Smooth muscle cell of the brain vasculature (primary cell): ENCODE results near the gene CIAO3.

Experiments used
- DNase-seq: peaks from one replicate; pipeline ENCODE4 v3.0.0-alpha.2; 2012; ENCODE audit warnings: low read depth, low spot score

CIAO3 gene

GRCh38 chr16:740764-741505, at the start of gene CIAO3:
Gene CIAO3 (minus strand): TSS chr16:740997. CDS start chr16:740985, 12 bp downstream.
- DNase-seq, result peak; percentile 69

GRCh38 chr16:790086-790485, 49.3 kb upstream of the CIAO3 start:
- no peak for DNase-seq

GRCh38 chr16:789191-789850, 48.5 kb upstream of the CIAO3 start:
- DNase-seq, result no peak

- DNase-seq, result peak; percentile 67
Measured at GRCh38 chr16:788399-789126, 47.8 kb upstream of the CIAO3 start, which contains the start of gene CHTF18. Gene CHTF18 (plus strand): TSS chr16:788620. CDS start chr16:788685, 65 bp downstream.

GRCh38 chr16:787978-788398, 47.2 kb upstream of the CIAO3 start, which contains the start of gene RPUSD1:
Gene RPUSD1 (minus strand): TSS chr16:788381. CDS start chr16:787737, 644 bp downstream.
- no peak for DNase-seq

GRCh38 chr16:787321-787966, 46.6 kb upstream of the CIAO3 start:
- DNase-seq, result no peak

GRCh38 chr16:785563-786535, 45.1 kb upstream of the CIAO3 start:
- DNase-seq, result no peak

GRCh38 chr16:784431-784830, 43.6 kb upstream of the CIAO3 start:
- no peak for DNase-seq

- DNase-seq, result no peak
Measured at GRCh38 chr16:783404-784161, 42.8 kb upstream of the CIAO3 start.

GRCh38 chr16:782766-783403, 42.1 kb upstream of the CIAO3 start:
- no peak for DNase-seq

- no peak for DNase-seq
Measured at GRCh38 chr16:782258-782657, 41.5 kb upstream of the CIAO3 start.

- DNase-seq, result no peak
Measured at GRCh38 chr16:781346-782010, 40.7 kb upstream of the CIAO3 start.

GRCh38 chr16:780296-780695, 39.5 kb upstream of the CIAO3 start:
- no peak for DNase-seq

- DNase-seq, result no peak
Measured at GRCh38 chr16:779561-779960, 38.8 kb upstream of the CIAO3 start.

- no peak for DNase-seq
Measured at GRCh38 chr16:778909-779527, 38.2 kb upstream of the CIAO3 start.

- DNase-seq, result no peak
Measured at GRCh38 chr16:778447-778846, 37.6 kb upstream of the CIAO3 start.

- no peak for DNase-seq
Measured at GRCh38 chr16:777826-778225, 37.0 kb upstream of the CIAO3 start.

GRCh38 chr16:776824-777223, 36.0 kb upstream of the CIAO3 start:
- DNase-seq, result no peak
